Retina (tissue), 1 donor: ENCODE results near the gene NAA50.
A peak's percentile ranks its signal among the peaks of the same experiment; 100 is the strongest.

Source experiments
- DNase-seq: peaks from one replicate; pipeline ENCODE4 v3.0.0-alpha.2; 2016

Gene NAA50

DNA sequence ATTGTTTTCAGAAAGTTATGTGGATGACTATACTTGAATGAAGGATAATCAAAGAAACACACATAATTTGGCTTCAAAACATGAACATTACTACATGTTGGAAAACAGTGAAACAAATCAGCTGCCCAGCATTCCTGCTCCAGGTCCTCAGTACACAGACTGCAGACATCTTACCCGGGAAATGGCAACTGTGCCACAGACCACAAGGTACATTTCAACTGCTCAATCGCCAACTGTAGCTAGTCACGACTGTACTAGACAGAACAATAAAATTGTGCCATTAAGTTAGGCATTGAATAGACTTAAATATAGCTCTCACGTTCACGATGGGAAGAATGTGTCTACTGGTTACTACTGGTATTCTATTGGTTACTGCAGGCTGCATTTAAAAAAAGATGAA lies 5.0 kb downstream of the NAA50 start:
- no peak for DNase-seq

DNA sequence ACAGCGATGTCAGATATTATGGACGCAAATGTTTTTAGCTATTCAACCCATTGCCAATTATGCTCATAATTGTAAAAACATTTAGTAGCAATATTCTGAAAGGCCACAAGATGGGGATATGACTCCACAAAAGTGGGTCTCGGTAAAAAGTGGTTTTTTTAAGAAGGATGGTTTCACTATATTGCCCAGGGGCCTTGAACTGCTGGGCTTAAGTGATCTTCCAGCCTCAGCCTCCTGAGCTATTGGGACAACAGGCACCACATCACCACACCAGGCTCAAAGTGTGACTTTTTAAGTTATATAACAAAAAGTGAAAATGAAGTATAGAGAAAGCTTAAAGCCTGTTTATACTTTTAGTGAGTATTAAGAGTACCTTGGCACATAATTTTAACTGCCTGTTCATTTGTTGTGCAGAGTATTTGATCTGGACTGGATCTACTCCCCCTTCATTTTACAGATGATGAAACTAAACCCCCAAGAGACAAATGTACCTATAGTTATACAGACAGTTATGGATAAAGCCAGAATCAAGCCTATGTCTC lies 9.4 kb downstream of the NAA50 start:
- peak; percentile 56 for DNase-seq

DNA sequence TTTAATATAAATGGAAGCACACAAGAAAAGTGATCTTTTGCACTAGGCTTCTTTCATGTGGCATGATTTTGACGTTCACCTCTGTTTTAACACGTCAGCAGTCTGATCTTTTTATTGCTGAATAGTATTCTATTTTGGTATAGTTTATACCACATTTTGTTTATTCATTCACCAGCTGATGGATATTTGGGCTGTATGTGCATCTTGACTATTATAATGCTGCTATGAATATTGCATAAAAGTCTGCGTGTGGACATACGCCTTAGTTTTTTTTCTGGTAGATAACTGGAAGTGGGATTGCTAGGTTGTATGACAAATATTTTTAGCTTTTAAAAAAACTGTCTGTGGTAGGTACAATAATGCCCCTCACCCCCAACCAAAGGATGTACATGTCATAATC lies 14.4 kb downstream of the NAA50 start:
- DNase-seq: no peak

- no peak for DNase-seq
Observed at GRCh38 chr3:113730550-113730949, 15.5 kb downstream of the NAA50 start.

DNA sequence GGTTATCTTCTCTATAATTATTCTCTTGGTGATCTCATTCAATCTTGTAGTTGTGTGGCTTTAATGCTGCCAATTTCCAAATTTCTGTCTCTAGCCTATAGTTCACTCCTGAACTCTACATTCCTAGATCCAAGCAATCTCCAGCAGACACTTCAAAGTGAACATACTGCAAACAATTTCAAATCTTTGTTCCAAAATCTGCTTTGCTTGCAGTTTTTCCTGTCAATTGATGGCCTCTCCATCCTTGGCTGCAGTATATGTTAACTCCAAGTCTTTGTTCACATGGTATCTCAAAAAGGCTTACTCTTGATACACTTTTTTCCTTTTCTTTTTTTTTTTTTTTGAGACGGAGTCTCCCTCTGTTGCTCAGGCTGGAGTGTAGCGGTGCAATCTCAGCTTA lies 17.4 kb downstream of the NAA50 start:
- no peak for DNase-seq

GRCh38 chr3:113721636-113722035 lies 24.4 kb downstream of the NAA50 start:
- no peak for DNase-seq

DNA sequence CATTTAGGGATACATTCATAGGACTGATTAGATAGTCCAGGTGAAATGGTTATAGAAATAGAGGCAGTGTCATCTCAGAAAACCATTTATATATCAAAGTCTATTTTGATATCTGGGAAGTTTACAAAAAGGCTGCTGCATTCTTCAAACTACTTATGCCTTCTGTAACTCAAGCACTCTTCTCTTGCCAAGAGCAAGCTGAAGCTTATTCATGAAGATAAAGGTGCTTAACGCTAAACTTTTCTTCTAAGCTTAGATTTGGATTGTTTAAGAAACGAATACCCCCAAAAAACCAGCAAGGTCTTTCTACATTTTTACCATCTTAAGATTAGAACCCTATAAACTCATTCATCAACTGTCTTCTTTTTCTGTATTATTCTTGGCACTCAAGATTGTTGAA lies 26.3 kb downstream of the NAA50 start:
- DNase-seq: no peak

GRCh38 chr3:113719294-113719693 lies 26.8 kb downstream of the NAA50 start:
- DNase-seq: no peak

- DNase-seq: no peak
Observed at GRCh38 chr3:113717818-113718217, 28.2 kb downstream of the NAA50 start.

GRCh38 chr3:113717308-113717707 lies 28.7 kb downstream of the NAA50 start:
- DNase-seq: no peak

- no peak for DNase-seq
Observed at GRCh38 chr3:113714702-113715101, 31.3 kb downstream of the NAA50 start.

DNA sequence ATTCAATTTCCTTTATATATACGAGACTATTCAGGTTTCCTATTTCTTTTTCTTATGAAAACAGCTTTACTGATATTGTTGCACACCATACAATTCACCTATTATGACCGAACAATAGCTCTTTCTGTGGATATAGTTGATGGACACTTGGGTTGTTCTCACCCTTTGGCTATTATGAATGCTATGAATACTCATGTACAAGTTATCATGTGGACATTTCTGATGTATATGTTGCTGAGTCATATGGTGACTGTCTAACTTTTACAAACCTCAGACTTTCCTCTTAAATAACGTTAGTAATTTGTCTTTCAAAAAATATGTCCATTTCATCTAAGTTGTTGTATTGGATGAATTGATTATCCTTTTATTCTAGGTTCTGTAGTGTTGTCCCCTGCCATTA lies 33.9 kb downstream of the NAA50 start:
- no peak for DNase-seq

- DNase-seq: no peak
Observed at GRCh38 chr3:113707835-113708234, 38.2 kb downstream of the NAA50 start.

DNA sequence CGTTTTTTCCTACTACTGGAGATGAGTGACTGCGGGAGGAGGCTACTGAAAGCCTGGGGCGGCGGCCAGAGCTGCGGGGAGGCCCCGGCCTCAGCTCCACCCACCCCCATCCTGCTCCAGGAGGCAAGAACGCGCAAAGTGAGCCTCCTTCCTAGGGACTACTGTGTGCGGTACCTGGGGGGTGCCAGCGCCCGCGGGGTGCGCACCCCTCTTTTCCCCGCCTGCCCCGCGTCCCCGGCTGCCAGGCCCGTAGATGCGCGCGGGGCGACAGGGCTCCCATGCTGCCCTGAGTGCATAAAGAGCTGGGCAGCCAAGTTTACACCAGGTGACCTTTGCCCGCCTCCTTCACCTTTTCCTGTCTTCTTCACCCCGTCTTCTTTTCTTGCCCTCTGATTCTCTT lies 47.1 kb downstream of the NAA50 start:
- peak; percentile 10 for DNase-seq

GRCh38 chr3:113698213-113698742 lies 47.8 kb downstream of the NAA50 start:
- DNase-seq: no peak

DNA sequence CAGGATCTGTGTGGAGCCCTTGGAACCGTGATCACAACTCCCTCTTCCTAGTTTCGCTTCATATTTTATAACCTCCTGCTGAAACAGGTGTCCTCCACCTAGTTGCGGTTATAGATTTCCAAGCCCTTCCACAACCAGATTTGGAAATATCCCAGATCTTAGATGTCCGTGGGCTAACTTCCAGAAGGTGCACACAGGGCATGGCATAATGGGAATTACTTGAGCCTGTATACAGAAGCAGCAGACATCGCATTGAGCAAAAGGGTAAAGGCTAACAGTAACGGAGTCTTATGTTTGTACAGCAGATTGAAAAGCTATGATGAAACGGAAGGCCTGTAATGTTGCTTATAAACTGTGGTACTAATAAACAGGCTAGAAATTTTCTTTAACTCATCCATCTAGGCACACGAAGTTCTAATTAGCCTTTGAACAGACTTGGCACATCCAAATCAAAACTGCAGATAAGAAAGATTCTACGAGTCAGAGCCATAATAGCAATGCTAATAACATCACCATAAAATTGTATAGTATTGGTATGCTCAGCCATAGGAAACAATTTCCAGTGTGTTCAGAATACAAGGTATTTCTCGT lies 48.5 kb downstream of the NAA50 start:
- DNase-seq: no peak

GRCh38 chr3:113696658-113697499 lies 49.2 kb downstream of the NAA50 start:
- peak; percentile 98 for DNase-seq

GRCh38 chr3:113695786-113696645 lies 50.0 kb downstream of the NAA50 start, which contains the start of gene USF3:
USF3 (minus strand) TSS chr3:113696642; CDS start chr3:113674878, 21,764 bp downstream.
- DNase-seq: peak; percentile 73

GRCh38 chr3:113695431-113695785 lies 50.6 kb downstream of the NAA50 start:
- DNase-seq: no peak

DNA sequence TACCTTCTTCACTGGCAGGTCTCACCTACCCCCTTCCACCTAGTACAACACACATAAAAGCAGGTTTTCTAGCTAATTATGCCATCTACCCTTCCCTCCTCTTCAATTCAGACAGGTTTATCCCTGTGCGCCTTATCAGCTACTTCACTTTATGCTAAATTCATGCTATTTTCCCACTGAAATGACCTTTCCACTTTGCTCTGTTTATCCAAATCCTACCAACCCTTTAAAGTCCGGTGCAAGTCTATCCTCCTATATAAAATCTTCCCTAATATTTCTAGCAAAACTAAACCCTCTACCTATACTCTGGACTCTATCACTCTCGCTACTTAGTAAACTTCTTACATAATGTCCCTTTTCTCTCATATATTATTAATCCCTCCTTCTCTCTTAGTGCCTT lies 55.6 kb downstream of the NAA50 start:
- DNase-seq: no peak

DNA sequence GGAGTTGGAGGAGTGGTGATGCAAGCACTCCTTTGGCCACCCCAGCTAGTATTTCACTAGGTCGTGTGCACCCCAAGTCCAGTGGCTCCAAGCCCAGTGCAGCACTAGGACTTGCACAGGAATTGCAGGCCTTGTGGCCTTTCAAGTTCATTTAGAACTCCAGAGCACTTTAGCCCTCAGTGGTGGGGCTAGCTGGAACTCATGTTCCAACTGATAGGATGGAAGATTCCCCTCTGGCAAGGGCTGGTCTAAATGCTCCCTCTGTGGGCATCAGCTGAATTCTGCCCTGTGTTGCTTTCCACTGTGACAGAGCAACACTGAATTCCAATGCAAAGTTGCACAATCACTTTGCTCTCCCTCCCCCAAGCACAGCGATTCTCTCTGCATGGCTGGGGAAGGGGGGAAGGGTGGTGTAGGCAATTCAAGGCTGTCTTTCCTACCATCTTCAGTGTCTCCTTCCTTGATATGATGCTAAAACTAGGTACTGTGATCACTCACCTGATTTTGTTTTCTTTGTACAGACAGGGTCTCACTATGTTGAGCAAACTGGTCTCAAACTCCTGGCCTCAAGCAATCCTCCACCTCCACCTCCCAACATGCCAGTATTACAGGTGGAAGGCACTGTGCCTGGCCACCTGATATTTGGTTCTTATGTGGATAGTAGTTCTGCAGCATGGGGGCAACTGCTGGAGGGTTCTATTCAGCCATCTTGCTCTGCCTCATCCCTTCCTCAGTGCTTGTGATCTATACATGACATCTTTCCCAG lies 59.9 kb downstream of the NAA50 start:
- no peak for DNase-seq

DNA sequence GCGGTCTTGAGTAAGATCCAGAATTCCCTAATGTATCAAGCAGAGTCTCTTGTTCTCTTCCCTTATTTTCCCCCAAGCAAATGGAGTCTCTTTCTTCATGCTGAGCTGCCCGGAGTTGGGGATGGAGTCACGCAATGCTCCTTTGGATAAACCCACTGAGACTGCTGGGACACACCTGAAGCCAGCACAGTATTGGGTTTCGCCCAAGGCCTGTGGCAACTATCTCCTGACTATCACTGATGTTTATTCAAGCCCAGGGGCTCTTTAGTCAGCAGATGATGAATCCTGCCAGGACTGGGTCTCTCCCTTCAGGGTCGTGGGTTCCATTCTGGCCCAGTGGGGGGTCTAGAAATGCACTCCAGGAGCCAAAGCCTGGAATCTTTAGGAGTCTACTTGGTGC lies 60.9 kb downstream of the NAA50 start:
- DNase-seq: no peak
